ENCODE measurements around the gene AKT3. TPM values are rescaled to one million over a fixed set of nuclear protein-coding genes. Genes with fewer than 3 reads are reported as not detected.

Gene AKT3
- total RNA-seq, 1 donor from 2014 or later: 169 TPM

GRCh38 chr1:243568793-243569192 lies 281.2 kb downstream of the AKT3 start:
- no peak for TF ChIP-seq CTCF (IDR thresholded peaks at IDR 0.05; ENCODE audit: partially characterized antibody, unreplicated experiment)
- no peaks in the 10 kb centered on the region for H3K36me3 Mint-ChIP-seq (ENCODE audit: unreplicated experiment)
- DNase-seq: no peak
- no peak overlapping the region for H3K27ac Mint-ChIP-seq (ENCODE audit: unreplicated experiment)
- H3K4me3 Mint-ChIP-seq (ENCODE audit: unreplicated experiment): no peak overlapping the region
- peaks cover 2% of the 10 kb centered on the region for H3K27me3 Mint-ChIP-seq (ENCODE audit: unreplicated experiment)
- peaks cover 2% of the 10 kb centered on the region for H3K9me3 Mint-ChIP-seq (ENCODE audit: unreplicated experiment)
- peaks cover 18% of the 10 kb centered on the region for H3K4me1 Mint-ChIP-seq (ENCODE audit: low read depth, unreplicated experiment)

- H3K27ac Mint-ChIP-seq (ENCODE audit: unreplicated experiment): no peak overlapping the region
- DNase-seq: no peak
- H3K4me1 Mint-ChIP-seq (ENCODE audit: low read depth, unreplicated experiment): peaks cover 3% of the 10 kb centered on the region
- H3K36me3 Mint-ChIP-seq (ENCODE audit: unreplicated experiment): peaks cover 10% of the 10 kb centered on the region
- H3K4me3 Mint-ChIP-seq (ENCODE audit: unreplicated experiment): no peak overlapping the region
- no peaks in the 10 kb centered on the region for H3K27me3 Mint-ChIP-seq (ENCODE audit: unreplicated experiment)
- peaks cover 6% of the 10 kb centered on the region for H3K9me3 Mint-ChIP-seq (ENCODE audit: unreplicated experiment)
- no peak for TF ChIP-seq CTCF (IDR thresholded peaks at IDR 0.05; ENCODE audit: partially characterized antibody, unreplicated experiment)
These were observed 285.2 kb downstream of the AKT3 start for GRCh38 chr1:243564814-243565213.

GRCh38 chr1:243563732-243564131 lies 286.3 kb downstream of the AKT3 start:
- no peak for TF ChIP-seq CTCF (IDR thresholded peaks at IDR 0.05; ENCODE audit: partially characterized antibody, unreplicated experiment)
- H3K9me3 Mint-ChIP-seq (ENCODE audit: unreplicated experiment): peaks cover 8% of the 10 kb centered on the region
- peaks cover 10% of the 10 kb centered on the region for H3K36me3 Mint-ChIP-seq (ENCODE audit: unreplicated experiment)
- no peak overlapping the region for H3K4me3 Mint-ChIP-seq (ENCODE audit: unreplicated experiment)
- no peak for DNase-seq
- H3K4me1 Mint-ChIP-seq (ENCODE audit: low read depth, unreplicated experiment): peaks cover 12% of the 10 kb centered on the region
- H3K27ac Mint-ChIP-seq (ENCODE audit: unreplicated experiment): no peak overlapping the region
- H3K27me3 Mint-ChIP-seq (ENCODE audit: unreplicated experiment): no peaks in the 10 kb centered on the region

- peaks cover 10% of the 10 kb centered on the region for H3K9me3 Mint-ChIP-seq (ENCODE audit: unreplicated experiment)
- no peak for DNase-seq
- H3K4me1 Mint-ChIP-seq (ENCODE audit: low read depth, unreplicated experiment): peaks cover 20% of the 10 kb centered on the region
- no peak overlapping the region for H3K4me3 Mint-ChIP-seq (ENCODE audit: unreplicated experiment)
- H3K27ac Mint-ChIP-seq (ENCODE audit: unreplicated experiment): no peak overlapping the region
- H3K36me3 Mint-ChIP-seq (ENCODE audit: unreplicated experiment): peaks cover 10% of the 10 kb centered on the region
- TF ChIP-seq CTCF (IDR thresholded peaks at IDR 0.05; ENCODE audit: partially characterized antibody, unreplicated experiment): no peak
- no peaks in the 10 kb centered on the region for H3K27me3 Mint-ChIP-seq (ENCODE audit: unreplicated experiment)
These were observed 287.6 kb downstream of the AKT3 start for GRCh38 chr1:243562473-243562872.

- H3K4me3 Mint-ChIP-seq (ENCODE audit: unreplicated experiment): no peak overlapping the region
- peaks cover 10% of the 10 kb centered on the region for H3K9me3 Mint-ChIP-seq (ENCODE audit: unreplicated experiment)
- peaks cover 10% of the 10 kb centered on the region for H3K36me3 Mint-ChIP-seq (ENCODE audit: unreplicated experiment)
- no peaks in the 10 kb centered on the region for H3K27me3 Mint-ChIP-seq (ENCODE audit: unreplicated experiment)
- no peak overlapping the region for H3K27ac Mint-ChIP-seq (ENCODE audit: unreplicated experiment)
- peaks cover 25% of the 10 kb centered on the region for H3K4me1 Mint-ChIP-seq (ENCODE audit: low read depth, unreplicated experiment)
- no peak for TF ChIP-seq CTCF (IDR thresholded peaks at IDR 0.05; ENCODE audit: partially characterized antibody, unreplicated experiment)
- no peak for DNase-seq
These were observed 288.3 kb downstream of the AKT3 start for GRCh38 chr1:243561588-243562319.

All from glutamatergic neuron (in vitro differentiated cells).